Dermis microvascular lymphatic vessel endothelial cell (primary cell): Measurements from ENCODE around the gene KIAA1671. TPM values are rescaled to one million over a fixed set of nuclear protein-coding genes. Genes with fewer than 3 reads are reported as not detected.

ENCODE experiments used
- DNase-seq, 2 donors: peaks; one replicate each; pipeline versions ENCODE4 v3.0.0 to v3.0.0-alpha.2; 2010; ENCODE audit warnings: low read depth in 2 of 2
- total RNA-seq: library from RNA; depleted of rRNA; stranded (reverse); fragments of >200 nt; gene quantifications from 2 replicates; pipeline ENCODE4 v1.2.1, GENCODE V29; 2014

Gene KIAA1671
- total RNA-seq, 1 donor from 2014 or later = 34.8 TPM

DNA sequence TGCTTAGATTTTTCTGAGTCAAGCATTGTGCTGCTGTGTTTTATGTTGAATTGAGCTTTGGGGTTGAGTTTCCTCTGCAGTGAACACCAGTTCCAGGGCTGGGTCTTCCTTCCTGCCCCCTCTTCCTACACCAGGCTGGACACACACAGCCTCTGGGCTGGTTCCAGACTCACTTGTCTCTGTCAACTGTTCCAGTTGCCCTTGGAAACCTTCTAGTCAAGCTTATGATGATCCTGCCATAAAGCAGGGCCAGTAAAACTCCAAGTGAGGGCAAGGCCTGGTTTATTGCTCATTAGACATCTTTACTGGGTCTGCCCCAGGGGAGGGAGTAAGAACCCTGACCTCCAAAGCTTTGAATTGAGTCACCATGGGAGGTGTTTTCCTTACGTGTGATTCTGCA is 61.1 kb downstream of the KIAA1671 start:
- DNase-seq = peak; percentile 91 to 97

DNA sequence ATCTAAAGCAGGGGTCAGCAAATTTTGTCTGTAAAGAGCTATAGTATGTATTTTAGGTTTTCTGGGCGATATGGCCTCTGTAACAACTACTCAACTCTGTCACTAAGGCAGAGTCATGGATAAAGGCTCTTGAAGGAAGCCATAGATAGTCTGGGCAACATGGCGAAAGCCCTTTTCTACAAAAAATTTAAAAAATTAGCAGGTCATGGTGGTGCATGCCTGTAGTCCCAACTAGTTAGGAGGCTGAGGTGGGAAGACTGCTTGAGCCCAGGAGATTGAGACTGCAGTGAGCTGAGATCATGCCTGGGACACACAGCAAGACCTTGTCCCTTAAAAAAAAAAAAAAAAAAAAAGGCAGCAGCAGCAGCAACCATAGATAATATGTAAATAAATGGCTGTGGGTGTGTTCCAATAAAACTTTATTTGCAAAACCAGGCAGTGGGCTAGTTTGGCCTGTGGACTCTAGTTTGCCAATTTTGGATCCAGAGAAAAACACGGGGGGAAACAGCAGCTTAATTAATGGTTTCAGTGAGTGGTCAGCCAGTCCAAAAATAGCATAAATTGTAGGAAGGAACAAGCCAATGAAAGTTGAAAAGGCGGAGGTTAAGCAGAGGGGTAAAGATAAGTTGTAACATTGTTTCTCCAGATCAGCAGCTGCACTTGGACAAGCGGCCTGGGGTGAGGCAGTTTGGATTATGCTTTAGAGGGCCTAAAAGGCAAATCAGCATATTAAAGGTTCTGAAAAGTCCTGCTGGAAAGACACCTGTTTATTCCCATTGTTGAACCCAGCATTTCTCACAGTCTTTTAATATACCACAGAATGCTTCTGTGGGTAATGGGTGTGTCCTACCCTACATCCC is 62.6 kb downstream of the KIAA1671 start:
- DNase-seq = no peak

DNA sequence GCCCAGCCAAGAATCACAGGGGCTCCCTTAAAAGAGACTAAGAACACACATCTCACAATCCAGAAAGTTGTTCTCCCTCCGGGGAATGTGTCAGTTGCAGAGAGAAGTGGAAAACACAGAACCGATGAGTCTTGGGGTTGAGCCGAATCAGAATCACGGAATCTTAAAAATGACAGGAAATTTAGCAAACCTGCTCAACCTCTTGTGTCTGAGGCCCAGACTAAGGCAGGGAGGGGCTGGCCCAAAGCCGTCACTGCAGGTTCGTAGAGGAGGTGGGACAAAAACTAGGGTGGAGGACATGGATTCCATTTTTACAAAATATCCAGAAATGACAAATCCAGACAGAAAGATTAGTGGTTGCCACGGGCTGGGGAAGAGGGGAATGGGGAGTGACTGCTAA is 63.8 kb downstream of the KIAA1671 start:
- no peak for DNase-seq

DNA sequence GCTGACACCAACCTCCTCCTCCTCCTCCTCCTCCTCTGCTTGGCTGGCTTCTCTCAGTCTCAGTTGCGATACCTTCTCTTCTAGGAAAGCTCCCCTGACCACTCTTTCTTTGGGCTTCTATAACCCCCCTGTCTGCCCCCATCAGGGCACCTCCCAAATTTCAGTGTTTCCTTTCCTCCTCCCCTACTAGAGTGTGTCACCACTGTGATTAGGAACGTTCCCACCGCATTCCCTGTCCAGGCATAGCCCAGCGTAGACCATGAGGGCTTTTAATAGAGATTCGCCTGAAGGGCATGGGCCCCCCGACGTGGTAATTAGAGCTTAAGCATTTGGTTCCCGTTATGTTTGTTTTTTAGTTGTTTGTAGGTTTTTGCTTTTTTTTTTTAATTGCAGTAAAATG is 65.5 kb downstream of the KIAA1671 start:
- no peak for DNase-seq

DNA sequence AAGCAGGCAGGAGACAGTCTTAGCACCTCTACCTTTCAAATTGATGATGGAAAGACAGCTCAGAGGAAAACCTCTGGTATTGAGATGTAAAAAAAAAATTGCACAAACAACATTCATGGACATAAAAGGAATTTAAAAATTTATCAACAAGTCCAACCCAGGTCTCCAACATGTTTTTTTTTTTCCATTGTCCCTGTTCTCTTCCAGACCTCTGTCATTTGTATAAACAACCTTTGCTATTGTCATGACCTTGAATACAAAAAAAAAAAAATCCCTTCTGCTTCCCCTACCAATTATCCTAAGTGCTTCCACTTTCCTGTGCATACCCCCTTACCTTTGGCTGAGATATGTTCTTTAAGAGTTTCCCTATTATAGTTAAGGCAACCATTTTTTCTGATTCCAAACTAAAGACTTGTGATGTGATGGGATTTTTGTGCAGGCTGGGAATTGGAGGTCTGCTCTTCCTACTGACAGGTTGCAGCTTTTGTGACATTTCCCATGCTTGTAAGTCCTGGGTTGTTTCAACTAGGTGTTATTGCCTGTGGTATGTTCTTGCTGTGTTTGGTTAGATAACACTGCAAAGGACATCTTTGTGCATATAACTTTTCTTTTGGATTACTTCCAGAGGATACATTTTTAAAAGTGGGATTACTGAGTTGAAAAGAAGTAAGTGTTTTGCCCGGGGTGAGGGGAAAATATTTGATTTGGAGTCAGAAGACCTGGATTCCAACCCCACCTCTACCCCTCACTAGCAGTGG is 67.1 kb downstream of the KIAA1671 start:
- DNase-seq = no peak

DNA sequence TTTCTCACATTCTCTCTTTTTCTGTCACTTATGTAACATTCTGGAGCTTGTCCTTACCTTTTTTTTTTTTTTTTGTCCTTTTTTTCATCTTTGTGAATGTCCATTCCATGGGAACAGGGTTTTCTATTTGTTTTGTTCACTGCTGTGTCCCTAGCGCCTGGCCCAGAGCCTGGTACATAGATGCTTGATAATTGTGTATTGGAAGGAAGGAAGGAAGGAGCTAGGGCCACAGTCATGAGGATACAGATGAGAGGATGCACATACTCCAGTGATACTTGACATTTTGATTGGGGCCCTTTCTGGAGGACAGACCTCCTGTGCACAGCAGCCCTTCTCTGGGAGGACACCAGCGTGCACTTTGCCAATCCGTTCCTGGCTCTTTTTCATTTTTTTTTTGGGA is 68.9 kb downstream of the KIAA1671 start:
- DNase-seq = peak; percentile 46 to 80

- no peak for DNase-seq
These were observed 69.6 kb downstream of the KIAA1671 start for GRCh38 chr22:25021976-25022711.

DNA sequence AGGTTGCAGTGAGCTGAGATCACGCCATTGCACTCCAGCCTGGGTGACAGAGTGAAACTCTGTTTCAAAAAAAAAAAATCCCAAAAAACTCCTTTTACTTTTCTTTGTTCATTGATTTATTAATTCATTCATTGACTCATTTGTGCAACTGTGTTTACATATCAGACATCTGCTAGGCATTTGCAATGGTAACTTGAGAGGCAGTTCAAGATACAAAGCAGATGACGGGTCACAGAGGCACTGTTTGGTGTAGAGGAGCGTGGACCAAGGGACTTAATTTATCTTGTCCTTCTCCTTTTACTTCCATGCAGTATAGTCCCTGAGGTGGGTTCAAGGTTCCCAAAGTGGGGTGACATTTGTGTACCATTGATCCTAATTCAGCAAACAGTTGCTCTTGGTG is 71.4 kb downstream of the KIAA1671 start:
- no peak for DNase-seq

DNA sequence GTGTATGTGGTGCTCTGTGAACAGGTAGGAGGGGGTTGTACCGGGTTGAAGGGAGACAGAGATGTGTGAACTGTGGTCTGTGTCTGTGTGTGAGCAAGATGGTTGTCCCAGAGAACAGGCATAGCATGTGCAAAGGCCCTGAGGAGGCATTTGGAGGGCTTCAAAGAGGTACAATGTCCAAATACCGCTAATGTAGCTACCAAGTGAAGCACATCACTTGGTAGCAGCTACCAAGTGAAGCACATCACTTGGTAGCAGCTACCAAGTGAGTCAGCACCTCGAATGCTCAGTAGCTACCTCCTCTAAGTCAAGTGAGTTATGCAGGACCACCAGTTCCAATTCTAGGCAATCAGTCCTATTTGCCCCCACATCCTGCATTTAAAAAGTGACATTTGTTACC is 72.4 kb downstream of the KIAA1671 start:
- no peak for DNase-seq

DNA sequence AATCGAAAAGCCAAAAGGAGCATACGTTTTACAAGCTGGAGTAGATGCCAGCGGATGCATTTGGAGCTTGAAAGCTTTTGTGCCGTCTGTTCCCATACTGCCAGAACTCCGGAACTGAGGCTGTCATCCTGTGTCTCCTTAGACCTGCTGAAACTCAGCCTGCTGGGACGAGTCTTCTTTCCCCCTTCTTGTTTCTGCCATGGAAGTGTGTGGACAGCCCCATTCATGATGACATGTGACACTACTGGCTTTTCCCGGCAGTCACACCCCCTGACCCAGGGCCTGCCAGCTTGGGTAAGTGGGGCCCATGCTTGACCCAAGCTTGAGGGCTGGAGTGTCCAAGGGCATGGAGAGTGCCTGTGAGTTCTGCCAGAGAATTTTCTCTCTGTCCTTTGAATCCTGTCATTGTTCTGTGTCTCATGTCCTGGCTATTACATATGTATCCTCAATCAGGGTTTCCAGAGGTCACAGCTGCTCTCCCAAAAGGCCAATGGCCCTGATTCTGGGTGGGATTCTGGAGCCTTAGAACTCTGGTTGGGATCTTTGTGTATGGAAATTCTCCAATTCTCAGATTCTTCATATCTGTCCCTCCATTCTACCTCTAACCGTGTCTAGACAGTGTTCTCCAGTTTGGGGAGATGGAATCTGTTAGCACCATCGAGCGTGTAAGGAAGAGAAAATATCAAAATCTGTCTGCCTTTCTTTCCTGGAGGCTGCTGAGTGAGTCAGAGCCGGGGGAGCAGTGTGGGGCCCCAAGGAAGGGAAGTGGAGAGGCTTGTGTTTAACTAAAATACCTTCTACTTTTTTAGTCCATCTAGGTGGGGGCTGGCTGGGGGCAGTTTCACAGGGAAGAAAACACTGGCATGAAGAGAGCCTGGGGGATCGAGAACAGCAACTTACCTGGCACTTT is 73.2 kb downstream of the KIAA1671 start:
- DNase-seq = peak in 1 of 2 donors; percentile 70

DNA sequence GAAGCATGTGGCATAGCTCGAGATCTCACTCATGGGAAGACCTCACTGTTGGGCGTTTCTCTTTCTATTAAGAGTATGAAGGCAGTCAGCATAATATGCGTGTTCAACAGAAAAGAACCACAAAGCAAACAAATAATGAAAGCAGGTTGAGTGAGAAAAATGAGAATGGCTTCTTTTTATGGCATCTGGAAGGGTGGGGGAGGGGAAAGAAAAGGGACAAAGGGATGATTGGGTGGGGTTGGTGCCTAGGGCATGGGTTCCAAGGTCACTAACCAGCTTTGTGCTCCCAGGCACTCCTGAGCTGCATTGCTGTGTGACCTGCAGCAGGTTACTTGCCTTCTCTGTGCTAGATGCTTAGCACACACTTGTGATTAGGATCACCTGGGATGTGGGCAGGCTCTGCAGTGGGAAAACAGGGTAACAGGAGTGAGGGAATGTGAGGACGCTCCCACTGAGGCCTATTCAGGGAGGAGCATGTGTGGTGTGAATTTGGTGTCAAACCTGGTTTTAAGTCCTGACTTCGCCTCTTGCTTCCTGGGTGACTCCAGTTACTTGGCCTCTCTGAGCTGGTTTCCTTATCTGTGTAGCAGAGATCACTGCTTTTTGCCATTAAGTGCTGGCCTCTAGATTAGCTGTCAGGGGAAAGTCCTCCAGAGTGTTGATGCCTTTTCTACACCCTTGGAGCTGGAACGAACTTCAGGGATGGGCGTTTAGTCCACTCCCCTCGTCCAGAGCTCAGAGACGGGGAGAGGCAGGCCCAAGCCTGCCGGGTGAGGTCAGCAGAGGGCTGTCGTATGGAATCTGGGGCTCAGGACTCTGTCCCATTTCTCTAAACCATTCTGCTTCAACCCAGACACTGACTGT is 74.8 kb downstream of the KIAA1671 start:
- no peak for DNase-seq

GRCh38 chr22:25027959-25028840 is 75.7 kb downstream of the KIAA1671 start:
- DNase-seq = peak in 1 of 2 donors; percentile 62

GRCh38 chr22:25028841-25029141 is 76.3 kb downstream of the KIAA1671 start:
- DNase-seq = no peak

DNA sequence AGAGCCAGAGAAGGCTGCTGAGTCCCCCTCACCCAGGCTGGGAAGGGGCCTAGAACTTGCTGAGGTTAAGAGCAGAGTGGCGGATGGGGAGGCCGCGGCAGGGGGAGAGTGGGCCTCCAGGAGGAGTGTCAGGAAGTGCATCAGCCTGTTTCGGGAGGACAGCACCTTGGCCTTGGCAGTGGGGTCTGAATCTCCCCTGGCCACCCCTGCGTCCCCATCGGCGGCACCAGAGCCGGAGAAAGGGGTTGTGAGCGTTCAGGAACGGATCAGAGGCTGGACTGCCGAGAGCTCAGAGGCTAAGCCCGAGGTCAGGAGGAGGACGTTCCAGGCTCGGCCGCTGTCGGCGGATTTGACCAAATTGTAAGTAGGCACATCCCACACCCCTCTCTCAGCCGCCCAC is 76.7 kb downstream of the KIAA1671 start:
- DNase-seq = no peak

DNA sequence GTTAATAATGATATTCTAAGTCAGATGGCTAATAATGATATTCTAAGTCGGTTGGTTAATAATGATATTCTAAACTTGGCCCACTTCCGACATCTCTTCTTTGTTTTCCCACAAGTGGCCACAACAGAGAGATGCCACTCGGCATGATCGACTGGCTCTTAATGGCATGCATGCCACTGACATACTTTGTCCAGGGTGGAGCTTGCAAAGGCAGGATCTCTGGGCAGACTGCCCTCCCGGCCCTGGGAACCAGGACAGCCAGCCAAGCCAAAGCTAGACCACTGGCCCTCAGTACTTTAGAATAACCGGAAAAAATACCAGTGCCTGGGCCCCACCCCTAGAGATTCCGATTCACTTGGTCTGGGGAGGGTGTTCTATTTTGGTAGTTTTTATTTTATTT is 78.1 kb downstream of the KIAA1671 start:
- DNase-seq = peak; percentile 51 to 64

DNA sequence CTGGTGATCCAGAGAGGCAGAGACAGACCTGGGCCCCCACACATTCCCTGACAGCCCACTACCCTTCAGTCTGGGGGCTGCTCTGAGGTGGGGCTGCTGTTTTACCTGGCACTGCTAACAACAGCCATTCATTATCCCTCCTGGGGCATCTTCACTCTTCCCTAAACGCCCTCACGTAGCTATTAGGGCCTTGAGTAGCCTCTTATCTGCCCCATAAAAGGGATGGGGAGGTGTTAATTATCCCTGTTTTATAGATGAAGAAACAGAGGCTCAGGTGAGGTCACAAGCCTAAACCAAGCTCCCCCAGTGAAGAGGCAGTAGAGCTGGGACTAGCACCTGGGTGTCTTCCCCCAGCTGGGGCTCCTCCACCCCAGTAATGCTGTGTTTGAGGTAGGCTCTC is 79.5 kb downstream of the KIAA1671 start:
- no peak for DNase-seq

DNA sequence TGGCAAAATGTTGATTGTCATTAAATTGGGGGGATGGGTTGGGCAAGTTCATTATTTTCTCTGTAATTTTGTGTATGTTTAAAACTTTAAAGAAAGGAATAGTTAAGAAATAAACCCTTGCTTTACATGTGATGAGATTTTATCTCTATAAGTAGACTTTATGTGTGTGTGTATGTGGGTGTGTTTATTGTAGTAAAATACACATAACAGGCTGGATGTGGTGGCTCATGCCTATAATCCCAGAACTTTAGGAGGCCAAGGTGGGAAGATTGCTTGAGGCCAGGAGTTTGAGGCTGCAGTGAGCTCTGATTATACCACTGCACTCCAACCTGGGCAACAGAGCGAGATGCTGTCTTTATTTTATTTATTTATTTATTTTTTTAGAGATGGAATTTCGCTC is 83.2 kb downstream of the KIAA1671 start:
- DNase-seq = no peak

- DNase-seq = no peak
These were observed 85.7 kb downstream of the KIAA1671 start for GRCh38 chr22:25038239-25038638.

GRCh38 chr22:25038771-25039170 is 86.3 kb downstream of the KIAA1671 start:
- no peak for DNase-seq
